K562 (cell line): ENCODE measurements around the gene SCLY. TPM values are rescaled to one million over a fixed set of nuclear protein-coding genes. Genes with fewer than 3 reads are reported as not detected.

ENCODE experiments used
- ATAC-seq: fragments of 200-7000 bp; cut with Tn5 transposase; 3 replicates; pipeline ENCODE4 v1.9.1; 2020; ENCODE audit warnings: moderate library complexity
- BruUV-seq: library from RNA; stranded (reverse); fragments of 400-500 nt; replicated peaks from 2 replicates; lab custom pipeline; 2021; lab: Mats Ljungman, UMichigan
- CTCF ChIA-PET: fragments of 300-600 bp; formaldehyde crosslinking; extraction: SDS; loops from one replicate; lab custom pipeline; 2021; ENCODE audit warnings: low intra/inter-chr PET ratio; lab: Yijun Ruan, JAX
- POLR2A ChIA-PET: fragments of 300-600, 350-650 bp; sonication (Branson Sonifier 250); formaldehyde crosslinking; extraction: SDS; loops from one replicate; lab custom pipeline; 2021; ENCODE audit warnings: antibody characterized with exemption, inconsistent platforms; lab: Yijun Ruan, JAX
- DNase-seq, 4 experiments: peaks; one replicate each; pipeline versions ENCODE4 v3.0.0 to v3.0.0-alpha.2; 2011 to 2018; ENCODE audit warnings: low spot score in 3 of 4, mixed read lengths in 3 of 4; ENCODE audit errors: extremely low read depth in 1 of 4
- FAIRE-seq: peaks from 2 replicates; lab custom pipeline; 2011; peaks lifted over from hg19 to GRCh38; lab: Jason Lieb, UNC
- H2AFZ ChIP-seq: 2 replicates; pipeline ENCODE4 v1.6.0; 2011; ENCODE audit warnings: low read depth, low read length, control low read depth, inconsistent platforms
- H3K27ac ChIP-seq: fragments of 200-600 bp; 3 replicates; pipeline ENCODE4 v1.8.0; 2011; ENCODE audit warnings: low read depth, mild to moderate bottlenecking, control low read depth, inconsistent platforms, low read length, moderate library complexity, mixed read lengths; ENCODE audit errors: extremely low read depth
- H3K27me3 ChIP-seq, 2 experiments: fragments of 300-600 bp in 1 of 2; 2 replicates in 1 of 2; 3 replicates in 1 of 2; pipeline versions ENCODE4 v1.6.0 to v1.8.0; 2011; ENCODE audit warnings: inconsistent platforms in 2 of 2, low read length in 2 of 2, mild to moderate bottlenecking in 1 of 2, mixed read lengths in 1 of 2, moderate library complexity in 1 of 2; ENCODE audit not compliant: control insufficient read depth in 2 of 2, insufficient read depth in 2 of 2
- H3K36me3 ChIP-seq: fragments of 300-600 bp; 3 replicates; pipeline ENCODE4 v1.8.0; 2011; ENCODE audit warnings: mild to moderate bottlenecking, low read length, inconsistent platforms; ENCODE audit not compliant: control insufficient read depth, insufficient read depth
- H3K4me1 ChIP-seq, 2 experiments: fragments of 200-600 bp in 1 of 2; replicated peaks in 1 of 2; 2 replicates in 1 of 2; 3 replicates in 1 of 2; pipeline versions ENCODE4 v1.5.1 to v1.8.0; 2011; ENCODE audit warnings: inconsistent platforms in 2 of 2, low read length in 2 of 2, mild to moderate bottlenecking in 1 of 2, mixed read lengths in 1 of 2, moderate library complexity in 1 of 2; ENCODE audit not compliant: control insufficient read depth in 2 of 2, insufficient read depth in 2 of 2
- H3K4me2 ChIP-seq: 2 replicates; pipeline ENCODE4 v1.6.1; 2011; ENCODE audit warnings: low read length, control low read depth, inconsistent platforms, mixed read lengths; ENCODE audit not compliant: insufficient read depth
- H3K4me3 ChIP-seq: fragments of 200-600 bp; sonication (generic), shearing (Covaris generic); 2 replicates; pipeline ENCODE4 v1.5.1; 2016; ENCODE audit warnings: control low read depth, inconsistent platforms
- H3K79me2 ChIP-seq: fragments of 200-600 bp; 3 replicates; pipeline ENCODE4 v1.8.0; 2011; ENCODE audit warnings: low read length, inconsistent platforms; ENCODE audit not compliant: control insufficient read depth, insufficient read depth
- H3K9ac ChIP-seq, 2 experiments: 2 replicates each; pipeline versions ENCODE4 v1.6.0 to v1.6.1; 2011; ENCODE audit warnings: low read depth in 2 of 2, low read length in 2 of 2, control low read depth in 1 of 2, inconsistent platforms in 1 of 2, mild to moderate bottlenecking in 1 of 2, mixed read lengths in 1 of 2; ENCODE audit not compliant: insufficient read depth in 1 of 2
- H3K9me1 ChIP-seq: one replicate; pipeline ENCODE4 v1.6.0; 2011; ENCODE audit warnings: inconsistent platforms, mild to moderate bottlenecking, low read length, moderate library complexity; ENCODE audit not compliant: control insufficient read depth, insufficient read depth
- H3K9me3 ChIP-seq: replicated peaks from 2 replicates; pipeline ENCODE4 v1.5.1; 2011; ENCODE audit warnings: low read depth, low read length, inconsistent platforms; ENCODE audit not compliant: control insufficient read depth, insufficient read depth
- H4K20me1 ChIP-seq: replicated peaks from 2 replicates; pipeline ENCODE4 v1.6.1; 2011; ENCODE audit warnings: low read length, inconsistent platforms, mixed read lengths; ENCODE audit not compliant: control insufficient read depth, insufficient read depth
- ATF7 ChIP-seq: fragments of 450-650 bp; IDR thresholded peaks from 2 replicates; pipeline ENCODE4 v1.7.1; 2014; ENCODE audit warnings: mild to moderate bottlenecking, moderate library complexity
- CEBPB ChIP-seq: fragments of 450-650 bp; IDR thresholded peaks from 2 replicates; pipeline ENCODE4 v1.6.1; 2016; ENCODE audit warnings: missing genetic modification characterization, missing compliant biosample characterization
- HMG20B ChIP-seq: fragments of 250-450 bp; sonication (Bioruptor Pico); IDR thresholded peaks from 2 replicates; pipeline ENCODE4 v1.5.0; 2021; ENCODE audit warnings: mild to moderate bottlenecking
- NBN ChIP-seq: fragments of 450-650 bp; IDR thresholded peaks from 2 replicates; pipeline ENCODE4 v1.6.1; 2016; ENCODE audit warnings: low read depth, mild to moderate bottlenecking
- PYGO2 ChIP-seq: fragments of 450-650 bp; IDR thresholded peaks from 2 replicates; pipeline ENCODE4 v1.6.1; 2016; ENCODE audit warnings: mild to moderate bottlenecking, missing genetic modification characterization, moderate library complexity, missing compliant biosample characterization
- ZBTB17 ChIP-seq: fragments of 450-650 bp; formaldehyde crosslinking; IDR thresholded peaks from 2 replicates; pipeline ENCODE4 v1.4.0; 2020; ENCODE audit warnings: mild to moderate bottlenecking
- WGBS: fragments of 100-300 bp; shearing (Covaris generic); methylation state at CpG from one replicate; pipeline ENCODE4 v1.1.6; 2016; ENCODE audit warnings: low coverage, mixed read lengths; ENCODE audit not compliant: insufficient coverage; ENCODE audit errors: missing lambda C conversion rate; 5-methylcytosine and 5-hydroxymethylcytosine counted together
- in situ Hi-C: fragments of 300-500 bp; cut with MboI; formaldehyde crosslinking; loops from 4 replicates; pipeline ENCODE4 v1.15.0; 2018; ENCODE audit warnings: inconsistent platforms, mixed read lengths
- intact Hi-C: fragments of 100-400 bp; cut with micrococcal nuclease; formaldehyde crosslinking; loops from 2 replicates; pipeline ENCODE4 v1.14.2; 2022
- polyA plus RNA-seq, 8 experiments: library from polyadenylated mRNA; depleted of rRNA in 4 of 8; stranded (reverse) in 5 of 8; unstranded in 3 of 8; fragments of >200 nt; fragmentation: Nextera tagmentation in 2 of 8; fragmentation: Illumina TruSeq in 1 of 8; extraction: Ambion mirVana in 2 of 8; extraction: Trizol in 1 of 8; gene quantifications; 2 replicates each; pipeline versions ENCODE4 v1.2.1 to v1.2.3, GENCODE V29; 2011 to 2014; ENCODE audit warnings: inconsistent platforms in 1 of 8, missing spikeins in 1 of 8
- total RNA-seq, 7 experiments: library from RNA; depleted of rRNA in 6 of 7; stranded (reverse); fragments of >200 nt in 6 of 7; fragmentation: Illumina TruSeq in 2 of 7; extraction: Trizol in 2 of 7; gene quantifications; 2 replicates each; pipeline versions ENCODE4 v1.2.1 to v1.2.3, GENCODE V29; 2011 to 2021; ENCODE audit warnings: low replicate concordance in 1 of 7
- TF ChIP-seq, protein P1 (sequence below): fragments of 450-650 bp; IDR thresholded peaks from 2 replicates; pipeline ENCODE4 v1.6.1; 2016
- TF ChIP-seq, protein P2 (sequence below): fragments of 450-650 bp; IDR thresholded peaks from 2 replicates; pipeline ENCODE4 v1.6.1; 2017; ENCODE audit warnings: antibody characterized with exemption, mild to moderate bottlenecking

The SCLY gene
- total and polyA plus RNA-seq, 9 of the 15 experiments (the other 6 are each of a cell fraction or from before 2014, with no cell fraction given) = 2.6 to 32.2 (median 21.1) TPM

DNA sequence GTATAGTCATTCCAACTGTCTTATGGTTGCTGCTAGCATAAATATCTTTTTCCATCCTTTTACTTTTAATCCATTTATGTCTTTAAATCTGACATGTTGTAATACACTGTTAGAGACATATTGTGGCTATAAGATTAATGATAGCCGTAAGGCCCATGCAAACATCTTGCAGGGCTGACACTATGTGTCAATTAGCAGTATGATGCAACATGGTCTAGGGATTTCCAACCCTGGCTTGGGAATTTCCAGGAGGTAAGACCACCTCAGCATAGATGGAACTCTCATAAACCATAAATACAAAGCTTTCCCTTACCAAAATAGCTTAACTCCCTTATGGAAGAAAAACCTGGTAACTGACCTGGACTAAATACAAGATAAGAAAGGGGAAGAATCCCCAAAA, 16.5 kb downstream of the SCLY start (continued):
- TF ChIP-seq, protein P1, sequence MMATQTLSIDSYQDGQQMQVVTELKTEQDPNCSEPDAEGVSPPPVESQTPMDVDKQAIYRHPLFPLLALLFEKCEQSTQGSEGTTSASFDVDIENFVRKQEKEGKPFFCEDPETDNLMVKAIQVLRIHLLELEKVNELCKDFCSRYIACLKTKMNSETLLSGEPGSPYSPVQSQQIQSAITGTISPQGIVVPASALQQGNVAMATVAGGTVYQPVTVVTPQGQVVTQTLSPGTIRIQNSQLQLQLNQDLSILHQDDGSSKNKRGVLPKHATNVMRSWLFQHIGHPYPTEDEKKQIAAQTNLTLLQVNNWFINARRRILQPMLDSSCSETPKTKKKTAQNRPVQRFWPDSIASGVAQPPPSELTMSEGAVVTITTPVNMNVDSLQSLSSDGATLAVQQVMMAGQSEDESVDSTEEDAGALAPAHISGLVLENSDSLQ = peak; percentile 27; the same call in 1 of the 2 replicates
- TF ChIP-seq ATF7 = 0 out of 2 replicates have a peak, but pooled peaks have one; percentile 12
- no peak for TF ChIP-seq NBN
- TF ChIP-seq, all 486 proteins: peak for 7

DNA sequence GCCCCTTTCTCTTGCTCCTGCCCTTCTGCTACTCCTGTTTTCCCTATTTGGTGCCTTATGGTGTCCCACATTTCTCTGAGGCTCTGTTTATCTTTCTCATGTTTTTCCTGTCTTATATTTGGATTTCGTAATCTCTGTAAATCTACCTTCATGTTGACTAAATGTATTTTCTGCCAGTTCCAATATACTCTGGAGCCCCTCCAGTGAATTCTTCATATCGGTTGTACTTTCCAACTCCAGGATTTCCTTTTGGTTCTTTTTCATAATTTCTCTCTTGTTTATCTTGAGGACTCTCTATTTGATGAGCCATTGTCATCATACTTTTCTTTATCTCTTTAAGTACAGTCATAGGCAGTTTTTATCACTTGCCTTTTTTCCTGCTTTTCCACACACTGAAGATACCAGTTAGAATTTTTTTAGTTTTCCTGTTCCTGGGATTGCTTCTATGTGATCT, 19.1 kb downstream of the SCLY start:
- 82% methylated on average over 2 of the region's 2 CpGs for WGBS
- POLR2A ChIA-PET = no interaction called here
- Histone ChIP-seq H3K79me2 (peaks cover 2% of the 10 kb centered on the region; the same call in 2 of the 3 replicates), H3K4me1 (peaks cover 0 to 5% of the 10 kb centered on the region in 2 experiments; a peak in 1 of 5 replicates), H3K9ac (no peak overlapping the region), H3K9me1 (no peaks in the 10 kb centered on the region), H3K9me3 (no peaks in the 10 kb centered on the region), H3K36me3 (peaks cover 69% of the 10 kb centered on the region; the same call in 2 of the 3 replicates), H3K4me3 (no peak overlapping the region), H3K27ac (no peak overlapping the region)
- FAIRE-seq = no peak
- CTCF ChIA-PET = interaction anchor here (0.6 kb wide), 1 partner anchor 360 kb away, joined by 3 read pairs; no protein-coding TSS in a partner anchor
- intact Hi-C loops = no loop called here
- TF ChIP-seq PYGO2 (tag) = no peak
- TF ChIP-seq CEBPB (tag) = peak; percentile 49
- TF ChIP-seq ZBTB17 (CRISPR knock-in tag) = no peak
- TF ChIP-seq, protein P2, sequence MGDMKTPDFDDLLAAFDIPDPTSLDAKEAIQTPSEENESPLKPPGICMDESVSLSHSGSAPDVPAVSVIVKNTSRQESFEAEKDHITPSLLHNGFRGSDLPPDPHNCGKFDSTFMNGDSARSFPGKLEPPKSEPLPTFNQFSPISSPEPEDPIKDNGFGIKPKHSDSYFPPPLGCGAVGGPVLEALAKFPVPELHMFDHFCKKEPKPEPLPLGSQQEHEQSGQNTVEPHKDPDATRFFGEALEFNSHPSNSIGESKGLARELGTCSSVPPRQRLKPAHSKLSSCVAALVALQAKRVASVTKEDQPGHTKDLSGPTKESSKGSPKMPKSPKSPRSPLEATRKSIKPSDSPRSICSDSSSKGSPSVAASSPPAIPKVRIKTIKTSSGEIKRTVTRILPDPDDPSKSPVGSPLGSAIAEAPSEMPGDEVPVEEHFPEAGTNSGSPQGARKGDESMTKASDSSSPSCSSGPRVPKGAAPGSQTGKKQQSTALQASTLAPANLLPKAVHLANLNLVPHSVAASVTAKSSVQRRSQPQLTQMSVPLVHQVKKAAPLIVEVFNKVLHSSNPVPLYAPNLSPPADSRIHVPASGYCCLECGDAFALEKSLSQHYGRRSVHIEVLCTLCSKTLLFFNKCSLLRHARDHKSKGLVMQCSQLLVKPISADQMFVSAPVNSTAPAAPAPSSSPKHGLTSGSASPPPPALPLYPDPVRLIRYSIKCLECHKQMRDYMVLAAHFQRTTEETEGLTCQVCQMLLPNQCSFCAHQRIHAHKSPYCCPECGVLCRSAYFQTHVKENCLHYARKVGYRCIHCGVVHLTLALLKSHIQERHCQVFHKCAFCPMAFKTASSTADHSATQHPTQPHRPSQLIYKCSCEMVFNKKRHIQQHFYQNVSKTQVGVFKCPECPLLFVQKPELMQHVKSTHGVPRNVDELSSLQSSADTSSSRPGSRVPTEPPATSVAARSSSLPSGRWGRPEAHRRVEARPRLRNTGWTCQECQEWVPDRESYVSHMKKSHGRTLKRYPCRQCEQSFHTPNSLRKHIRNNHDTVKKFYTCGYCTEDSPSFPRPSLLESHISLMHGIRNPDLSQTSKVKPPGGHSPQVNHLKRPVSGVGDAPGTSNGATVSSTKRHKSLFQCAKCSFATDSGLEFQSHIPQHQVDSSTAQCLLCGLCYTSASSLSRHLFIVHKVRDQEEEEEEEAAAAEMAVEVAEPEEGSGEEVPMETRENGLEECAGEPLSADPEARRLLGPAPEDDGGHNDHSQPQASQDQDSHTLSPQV = no peak
- TF ChIP-seq HMG20B (CRISPR knock-in tag) = no peak
- TF ChIP-seq, all 486 proteins: peak for 1
- no peak overlapping the region for H2AFZ ChIP-seq
- in situ Hi-C loops = no loop called here
- H3K4me2 ChIP-seq = no peak overlapping the region
- no peak for ATAC-seq
- no TSS peak for BruUV-seq
- H4K20me1 ChIP-seq = no peaks in the 10 kb centered on the region
- DNase-seq = no peak
- H3K27me3 ChIP-seq = no peaks in the 10 kb centered on the region
